GM18508 (cell line): ENCODE results near the gene SGPL1.

ENCODE experiments used
- ATAC-seq: cut with Tn5 transposase; IDR thresholded peaks from one replicate; pipeline ENCODE4 v1.9.1; 2021; ENCODE audit warnings: moderate number of reproducible peaks; ENCODE audit not compliant: insufficient read depth, unreplicated experiment

Gene SGPL1

GRCh38 chr10:70863470-70864160 is 47.9 kb downstream of the SGPL1 start:
- ATAC-seq = no peak

- no peak for ATAC-seq
These were observed 49.2 kb downstream of the SGPL1 start for GRCh38 chr10:70864935-70865334.

GRCh38 chr10:70866424-70866823 is 50.7 kb downstream of the SGPL1 start:
- ATAC-seq = no peak

DNA sequence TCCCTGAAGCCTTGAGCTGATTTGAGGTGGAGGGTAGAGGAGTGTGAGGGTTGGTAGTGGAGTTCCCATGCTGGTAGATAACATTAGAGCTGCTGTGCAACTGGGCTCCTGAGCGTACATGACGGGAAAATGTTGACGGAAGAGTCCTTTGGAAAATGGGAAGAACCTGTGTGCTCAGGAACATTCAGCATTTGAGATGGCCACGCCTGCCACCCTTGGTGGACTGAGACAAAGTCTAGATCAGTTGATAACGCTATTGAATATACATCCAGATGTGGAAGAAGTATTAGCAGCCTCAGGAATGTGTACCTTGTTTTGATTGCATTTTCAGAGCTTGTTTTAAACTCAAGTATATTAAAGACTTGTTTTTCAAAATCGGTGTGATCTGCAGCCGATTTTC is 56.5 kb downstream of the SGPL1 start:
- no peak for ATAC-seq

- ATAC-seq = no peak
These were observed 58.3 kb downstream of the SGPL1 start for GRCh38 chr10:70874061-70874460.

DNA sequence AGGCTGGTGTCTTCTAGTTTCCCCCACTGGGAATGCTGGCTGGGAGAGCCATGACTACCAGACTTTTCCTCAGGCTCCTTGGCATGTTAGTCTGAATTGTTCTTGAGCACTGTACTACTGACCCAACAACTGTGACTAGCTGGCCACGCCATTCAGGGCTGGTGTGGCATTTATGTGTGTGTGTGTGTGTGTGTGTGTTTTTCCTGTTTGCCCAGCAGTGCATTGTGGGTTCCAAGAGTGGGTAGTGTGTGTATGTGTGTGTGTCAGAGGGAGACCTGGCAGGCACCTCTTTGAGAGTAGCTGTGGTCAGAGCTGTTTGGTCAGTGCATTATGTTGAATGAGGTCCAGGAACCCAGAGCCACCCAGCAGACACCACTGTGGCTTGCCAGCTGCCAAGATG is 63.5 kb downstream of the SGPL1 start:
- no peak for ATAC-seq

DNA sequence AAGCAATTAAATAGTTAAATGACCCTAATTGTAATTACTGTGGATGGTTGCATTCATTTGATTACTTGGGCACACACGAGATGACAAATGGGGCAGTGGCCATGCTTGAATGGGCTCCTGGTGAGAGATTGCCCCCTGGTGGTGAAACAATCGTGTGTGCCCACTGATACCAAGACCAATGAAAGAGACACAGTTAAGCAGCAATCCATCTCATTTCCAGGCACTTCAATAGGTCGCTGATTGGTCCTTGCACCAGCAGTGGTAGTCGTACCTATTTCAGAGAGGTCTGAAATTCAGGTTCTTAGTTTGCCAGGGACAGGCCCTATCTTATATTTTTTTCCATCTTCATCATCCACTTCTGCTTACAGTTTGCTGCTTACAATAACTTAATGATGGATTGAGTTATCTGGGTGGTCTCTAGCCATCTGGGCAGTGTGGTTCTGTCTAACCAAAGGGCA is 64.4 kb downstream of the SGPL1 start:
- no peak for ATAC-seq

DNA sequence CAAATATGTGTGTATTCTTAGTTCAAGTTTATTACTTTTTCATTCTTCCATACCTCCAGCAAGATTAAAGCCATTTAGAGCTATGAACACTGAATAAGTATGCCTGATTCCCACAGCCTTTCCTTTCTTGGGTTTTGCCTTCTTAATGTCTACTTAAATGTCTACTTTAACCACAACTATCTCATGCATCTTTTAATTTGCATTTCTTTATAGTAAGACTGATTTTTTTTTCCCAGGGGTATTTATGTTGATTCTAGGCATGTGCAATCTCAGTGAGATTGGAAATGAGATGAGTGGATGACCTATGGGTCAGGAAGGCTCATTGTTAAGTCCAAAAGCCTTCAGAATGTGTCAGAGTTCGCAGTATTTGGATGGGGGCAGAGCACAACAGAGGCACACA is 69.0 kb downstream of the SGPL1 start:
- ATAC-seq = no peak

DNA sequence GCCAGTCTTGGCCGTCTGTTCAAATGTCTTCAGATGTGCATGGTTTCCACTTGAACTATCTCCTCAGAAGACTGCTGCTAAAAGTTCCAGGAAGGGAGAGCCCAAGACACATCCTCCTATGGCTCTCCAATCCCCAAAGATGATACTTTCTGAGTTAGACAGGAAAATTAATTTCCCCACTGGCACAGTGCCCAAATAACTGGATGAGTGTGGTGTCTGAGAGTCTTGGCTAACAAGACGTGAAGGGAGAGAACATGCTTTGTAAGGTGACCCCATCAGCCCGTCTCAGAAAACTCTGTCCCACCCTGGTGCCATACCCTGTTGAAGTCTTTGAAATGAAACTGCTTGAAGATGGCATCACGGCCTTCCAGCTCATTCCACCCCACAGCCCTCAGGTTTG is 69.7 kb downstream of the SGPL1 start:
- no peak for ATAC-seq

DNA sequence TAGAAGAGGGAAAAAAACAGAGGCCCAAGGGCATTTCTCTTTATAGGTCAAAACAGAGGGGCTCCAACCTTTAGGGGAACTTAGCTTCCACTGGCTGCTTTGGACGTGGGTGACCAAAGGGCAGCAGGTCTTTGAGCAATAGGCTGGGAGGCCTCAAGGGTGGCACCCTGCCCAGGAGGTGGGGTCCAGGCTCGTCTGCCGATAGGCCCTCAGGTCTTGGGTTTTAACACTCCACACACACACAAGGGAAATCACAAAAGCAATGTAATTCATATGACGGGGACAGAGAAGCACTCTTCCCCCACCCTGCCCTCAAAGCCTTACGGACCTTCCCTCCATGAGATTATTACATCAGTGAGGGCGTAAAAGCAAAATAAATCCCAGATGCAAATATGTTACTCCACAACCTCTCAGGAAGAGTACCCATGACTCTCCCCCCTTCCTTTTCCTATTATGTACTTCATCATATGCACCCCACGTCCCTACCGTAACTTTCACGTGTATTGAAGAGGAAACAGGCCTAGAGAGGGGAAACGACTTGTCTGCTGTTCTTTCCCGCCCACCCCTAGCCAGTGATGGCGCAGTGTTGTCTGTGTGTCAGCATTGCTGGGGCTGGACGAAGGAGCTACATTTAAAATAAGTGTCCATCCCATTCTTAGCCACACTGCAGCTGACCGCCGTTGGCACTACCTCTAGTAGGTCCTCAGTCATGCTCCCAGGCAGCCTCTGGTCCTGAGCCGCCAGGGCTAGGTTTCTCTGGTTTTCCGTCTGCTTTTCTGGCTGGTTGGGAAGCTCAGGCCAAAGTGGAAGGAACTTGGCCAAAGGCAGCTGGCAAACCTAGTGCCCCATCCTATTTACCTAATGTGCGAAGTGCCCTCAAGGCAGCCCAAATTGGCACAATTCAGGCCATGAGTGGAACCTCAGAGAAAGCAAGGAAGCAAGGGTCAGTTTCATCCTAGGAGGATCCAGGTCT is 70.5 kb downstream of the SGPL1 start:
- ATAC-seq = no peak

DNA sequence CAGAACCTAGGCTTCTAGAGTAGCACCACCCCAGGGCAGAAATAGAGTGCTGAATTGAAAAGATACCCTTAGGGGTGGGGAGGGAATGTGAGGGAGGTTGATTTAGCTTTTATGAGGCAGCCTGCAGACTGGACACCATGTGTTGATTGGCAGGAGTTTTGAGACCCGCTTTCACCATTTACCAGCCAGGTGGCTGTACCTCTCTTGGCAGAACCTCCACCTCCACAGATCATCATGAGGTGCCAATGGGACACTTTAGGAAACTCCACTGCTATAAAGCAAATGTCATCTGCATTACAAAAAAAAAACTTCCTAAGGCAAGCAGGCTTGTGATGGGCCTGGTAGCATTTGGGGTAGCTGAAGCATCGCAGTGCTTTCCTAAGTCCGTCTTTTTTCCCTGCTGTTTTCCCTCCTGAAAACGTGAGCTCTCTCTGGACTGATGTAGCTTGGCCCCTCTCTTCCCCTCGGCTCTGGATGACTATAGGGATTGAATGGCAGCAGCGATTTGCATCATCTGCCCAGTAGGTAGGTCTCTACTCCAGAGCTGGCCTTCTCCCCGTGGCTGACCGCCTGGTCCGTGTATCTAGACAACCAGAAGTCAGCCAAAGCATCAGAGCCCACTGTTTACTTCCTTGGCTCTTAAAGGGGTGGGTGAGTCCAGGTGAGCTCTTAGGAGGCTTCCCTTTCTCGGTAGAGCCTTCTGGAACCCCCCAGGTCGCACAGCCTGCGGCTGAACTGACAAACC is 71.3 kb downstream of the SGPL1 start:
- no peak for ATAC-seq

DNA sequence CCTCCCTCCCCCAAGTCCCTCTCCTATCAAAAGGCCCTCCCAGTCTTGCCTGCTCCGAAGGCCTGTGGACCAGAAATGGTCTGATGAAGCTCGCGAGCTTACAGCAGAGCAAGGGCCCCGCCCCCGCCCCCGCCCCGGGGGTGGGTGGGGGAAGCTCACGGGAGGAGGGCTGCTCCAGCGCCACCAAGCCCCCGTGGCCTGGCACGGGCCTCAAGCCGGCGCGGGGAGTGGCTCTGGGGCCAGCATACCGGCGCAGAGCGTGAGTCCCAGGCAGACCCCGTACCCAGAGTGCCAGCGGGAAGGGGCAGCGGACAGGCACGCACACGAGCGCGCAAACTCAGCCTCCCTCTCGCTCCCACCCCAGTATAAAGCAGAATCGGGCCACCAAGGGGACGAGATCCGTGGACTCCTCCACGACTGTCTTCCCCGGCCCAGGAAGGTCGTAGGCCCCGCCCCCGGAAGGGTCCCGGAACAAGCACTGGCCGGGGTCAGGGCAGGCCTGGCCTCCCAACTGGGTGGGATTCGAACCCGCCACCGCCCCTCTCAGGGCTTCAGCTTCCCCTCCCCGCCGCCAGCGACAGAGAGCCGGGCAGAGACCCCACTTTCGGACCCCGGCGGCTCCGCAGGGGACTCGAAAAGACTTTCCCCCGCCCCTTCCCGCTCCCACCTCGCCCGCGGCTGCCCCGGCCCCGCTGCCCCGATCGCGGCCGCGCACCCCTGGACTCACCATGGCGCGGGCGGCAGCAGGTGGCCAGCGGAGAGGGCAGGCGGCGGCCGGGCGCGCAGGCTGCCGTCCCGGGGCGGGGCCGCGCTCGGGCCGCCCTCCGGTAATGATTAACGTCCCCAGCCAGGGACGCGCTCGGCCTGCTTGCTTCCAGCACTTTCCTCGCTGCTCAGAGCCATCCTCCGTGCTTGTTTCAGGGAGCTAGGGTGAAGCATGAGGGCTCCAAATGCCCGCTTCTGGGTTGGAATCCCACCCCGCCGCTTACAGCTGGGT is 72.4 kb downstream of the SGPL1 start, which contains the start of gene PCBD1:
PCBD1 (minus strand) TSS at position 762 of the 997 bp plus-strand sequence; CDS start at position 730, 32 bp downstream.
- no peak for ATAC-seq

- no peak for ATAC-seq
These were observed 73.5 kb downstream of the SGPL1 start for GRCh38 chr10:70889291-70889690.

DNA sequence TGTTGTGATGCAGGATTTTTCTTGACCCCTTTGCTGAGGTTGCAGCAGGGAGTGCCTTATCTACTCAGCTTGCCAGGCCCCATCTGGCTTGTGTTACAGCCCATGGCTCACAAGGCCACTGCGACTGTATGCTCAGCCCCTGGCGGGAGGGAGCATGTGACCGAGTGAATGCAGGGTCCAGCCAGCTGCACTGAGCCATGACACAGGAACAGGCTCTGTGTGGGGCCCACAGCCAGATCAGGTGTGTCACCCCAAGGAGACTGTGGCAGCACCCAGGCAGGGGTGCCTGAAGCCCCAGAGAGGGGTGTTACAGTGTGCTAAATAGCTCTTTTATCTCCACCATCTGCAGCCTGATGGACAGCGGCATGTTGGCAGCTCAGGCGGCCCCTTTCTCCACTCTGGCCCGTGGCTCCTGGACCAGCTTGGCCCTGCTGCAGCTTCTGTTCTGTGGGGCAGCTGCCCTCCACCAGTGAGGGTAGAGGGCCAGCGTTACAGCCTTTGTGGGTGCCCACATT is 75.2 kb downstream of the SGPL1 start:
- ATAC-seq = no peak

DNA sequence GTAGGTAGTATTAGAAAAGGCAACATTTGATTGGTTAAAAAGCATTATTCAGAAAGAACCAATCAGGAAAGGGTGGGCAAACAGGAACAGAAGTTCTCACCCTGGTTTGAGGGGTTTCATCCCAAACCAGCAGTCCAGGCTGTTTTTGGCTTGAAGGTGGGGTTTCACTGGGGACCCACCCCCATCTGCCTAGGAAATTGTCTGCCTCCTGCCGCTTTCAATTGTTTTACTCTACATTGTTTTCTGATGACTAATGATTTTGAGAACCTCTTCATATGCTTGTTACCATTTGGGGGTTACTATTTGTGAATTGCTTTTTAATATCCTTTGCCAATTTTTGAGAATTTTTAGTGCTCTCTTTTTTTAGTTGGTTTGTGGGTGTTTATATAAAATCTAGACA is 75.9 kb downstream of the SGPL1 start:
- ATAC-seq = no peak

DNA sequence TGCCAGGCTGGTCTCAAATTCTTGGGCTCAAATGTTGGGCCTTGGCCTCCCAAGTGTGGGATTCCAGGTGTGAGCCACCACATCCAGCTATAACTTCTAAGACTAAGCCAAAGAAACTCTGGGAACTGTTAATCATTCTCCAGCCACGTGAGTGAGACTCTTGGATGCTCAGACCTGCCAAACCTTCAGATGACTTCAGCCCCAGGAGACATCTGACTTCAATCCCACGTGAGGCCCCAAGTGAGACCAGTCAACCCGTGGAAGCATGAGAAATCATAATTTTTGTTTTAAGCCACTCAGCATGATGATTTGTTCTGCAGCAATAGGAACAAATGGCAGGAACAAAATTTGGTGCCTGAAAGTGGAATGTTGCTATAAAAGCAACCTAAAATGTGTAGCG is 76.9 kb downstream of the SGPL1 start:
- ATAC-seq = no peak

GRCh38 chr10:70893227-70894006 is 77.7 kb downstream of the SGPL1 start:
- ATAC-seq = no peak

DNA sequence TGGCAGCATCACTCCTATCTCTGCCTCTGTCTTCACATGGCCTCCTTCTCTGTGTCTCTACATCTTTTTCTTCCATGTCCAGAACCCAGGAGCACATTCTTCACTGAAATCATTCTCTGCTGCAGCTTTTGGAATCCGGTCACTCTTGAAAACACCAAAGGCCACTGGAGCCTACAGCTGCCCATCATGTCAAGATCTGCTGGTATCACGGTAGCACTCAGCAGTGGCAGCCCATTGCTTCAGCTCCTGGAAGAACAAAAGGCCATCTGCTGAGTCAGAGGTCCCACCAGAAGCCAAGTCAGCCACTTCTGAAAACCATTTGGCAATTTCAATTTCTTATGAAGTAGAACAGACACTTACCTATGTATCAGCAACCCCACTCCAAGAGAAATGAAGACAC is 78.7 kb downstream of the SGPL1 start:
- ATAC-seq = no peak
